ENCODE data around the gene DOP1B.

DOP1B gene

DNA sequence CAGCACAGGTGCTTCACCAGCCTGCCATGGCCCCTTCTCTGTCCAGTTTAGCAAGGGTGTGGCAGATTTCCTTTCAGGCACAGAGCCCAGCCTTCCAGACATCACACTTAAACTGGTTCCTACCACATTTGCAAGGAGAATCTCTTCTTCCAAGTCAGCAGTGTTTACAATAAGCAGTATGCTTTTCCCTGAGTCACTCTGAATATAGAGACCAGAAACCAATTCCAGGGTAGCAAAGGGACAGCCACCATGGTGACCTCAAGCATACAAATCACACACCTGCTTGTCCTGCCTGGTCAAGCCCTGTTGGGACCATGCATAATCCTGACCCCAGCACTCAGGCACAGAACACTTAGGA, 30.4 kb upstream of the DOP1B start:
- POLR2A ChIA-PET = no interaction called here

DNA sequence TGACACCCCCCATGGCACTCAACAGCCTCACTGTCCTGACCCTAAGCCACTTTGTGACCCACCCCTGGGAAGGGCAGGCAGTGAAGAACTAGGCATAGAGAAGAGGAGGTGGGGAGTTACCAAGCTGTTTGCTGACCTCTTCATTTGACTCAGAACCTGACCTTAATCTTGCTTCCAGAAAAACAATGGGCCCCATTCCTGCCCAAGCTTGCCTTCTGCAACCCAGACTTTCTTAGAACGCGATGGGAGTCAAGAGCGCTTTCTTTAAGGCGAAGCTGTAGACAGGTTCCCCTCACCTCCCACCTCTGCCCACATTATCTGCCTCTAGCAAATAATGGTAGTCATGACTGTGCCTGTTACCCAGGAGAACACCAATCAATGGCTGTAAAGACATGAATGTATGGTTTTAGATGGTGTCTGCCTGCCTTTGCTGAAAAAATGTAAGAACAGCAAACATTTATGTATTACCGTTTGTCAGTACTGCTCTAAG, 30.0 kb upstream of the DOP1B start:
- TF ChIP-seq, protein P1, sequence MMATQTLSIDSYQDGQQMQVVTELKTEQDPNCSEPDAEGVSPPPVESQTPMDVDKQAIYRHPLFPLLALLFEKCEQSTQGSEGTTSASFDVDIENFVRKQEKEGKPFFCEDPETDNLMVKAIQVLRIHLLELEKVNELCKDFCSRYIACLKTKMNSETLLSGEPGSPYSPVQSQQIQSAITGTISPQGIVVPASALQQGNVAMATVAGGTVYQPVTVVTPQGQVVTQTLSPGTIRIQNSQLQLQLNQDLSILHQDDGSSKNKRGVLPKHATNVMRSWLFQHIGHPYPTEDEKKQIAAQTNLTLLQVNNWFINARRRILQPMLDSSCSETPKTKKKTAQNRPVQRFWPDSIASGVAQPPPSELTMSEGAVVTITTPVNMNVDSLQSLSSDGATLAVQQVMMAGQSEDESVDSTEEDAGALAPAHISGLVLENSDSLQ (IDR thresholded peaks at IDR 0.05) = no peak
- CTCF ChIA-PET = interaction anchor here (0.7 kb wide), 1 partner anchor 13 kb away, joined by 3 read pairs; no protein-coding TSS in a partner anchor
- POLR2A ChIA-PET = no interaction called here
- no peak for DNase-seq (ENCODE audit: extremely low spot score)

More for the DNA sequence above, 30.4 kb upstream of the DOP1B start:
- DNase-seq (ENCODE audit: extremely low spot score) = no peak
- TF ChIP-seq NFRKB (IDR thresholded peaks at IDR 0.05) (no peak), TARDBP (IDR thresholded peaks at IDR 0.05) (no peak), HDGF (IDR thresholded peaks at IDR 0.05; ENCODE audit: borderline replicate concordance) (no peak), ELF4 (IDR thresholded peaks at IDR 0.05) (no peak), FOXK2 (IDR thresholded peaks at IDR 0.05) (no peak), FOXA1 (IDR thresholded peaks at IDR 0.05) (no peak), FOXM1 (IDR thresholded peaks at IDR 0.05; ENCODE audit: borderline replicate concordance) (no peak), ZNF384 (IDR thresholded peaks at IDR 0.05) (no peak), ARNT (IDR thresholded peaks at IDR 0.05) (no peak), LEF1 (IDR thresholded peaks at IDR 0.05; ENCODE audit: borderline replicate concordance) (no peak), SP1 (IDR thresholded peaks at IDR 0.05) (no peak), L3MBTL2 (conservative IDR thresholded peaks at IDR 0.05) (no peak), SUZ12 (IDR thresholded peaks at IDR 0.05) (no peak), BHLHE40 (IDR thresholded peaks at IDR 0.05; ENCODE audit: borderline replicate concordance) (no peak), CTBP1 (IDR thresholded peaks at IDR 0.05; ENCODE audit: borderline replicate concordance) (no peak)
- TF ChIP-seq, protein P1 (IDR thresholded peaks at IDR 0.05) = no peak
- CTCF ChIA-PET = interaction anchor here (0.7 kb wide), 2 partner anchors 13 to 140 kb away, joined by 3 read pairs; no protein-coding TSS in a partner anchor

DNA sequence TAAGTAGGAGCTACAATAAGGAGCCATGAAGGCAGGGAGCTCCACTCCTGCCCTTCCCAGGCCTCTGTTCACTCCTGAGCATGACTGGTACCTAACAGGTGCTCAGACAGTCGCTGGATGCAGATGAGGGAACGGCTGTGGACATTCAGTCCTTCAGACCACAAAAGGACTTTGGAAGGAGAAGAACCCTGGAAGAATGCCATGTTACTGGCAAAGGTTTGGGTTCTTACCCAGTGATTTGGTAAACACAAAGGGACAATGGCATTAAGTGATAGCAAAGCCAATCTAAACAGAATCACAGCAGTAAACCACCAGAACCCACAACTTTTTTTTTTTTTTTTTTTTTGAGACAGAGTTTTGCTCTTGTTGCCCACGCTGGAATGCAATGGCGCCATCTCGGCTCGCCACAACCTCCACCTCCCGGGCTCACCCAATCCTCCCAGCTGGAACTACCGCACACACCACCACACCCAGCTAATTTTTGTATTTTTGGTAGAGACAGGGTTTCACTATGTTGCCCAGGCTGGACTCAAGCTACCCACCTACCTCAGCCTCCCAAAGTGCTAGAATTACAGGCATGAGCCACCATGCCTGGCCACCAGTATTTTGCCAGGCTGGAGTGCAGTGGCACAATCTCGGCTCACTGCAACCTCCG, 29.2 kb upstream of the DOP1B start:
- CTCF ChIA-PET = interaction anchor here (0.6 kb wide), 2 partner anchors 14 to 311 kb away, joined by 3 read pairs; no protein-coding TSS in a partner anchor
- DNase-seq (ENCODE audit: extremely low spot score) = no peak
- POLR2A ChIA-PET = no interaction called here
- TF ChIP-seq L3MBTL2 (conservative IDR thresholded peaks at IDR 0.05) = no peak
- no peak for TF ChIP-seq SUZ12 (IDR thresholded peaks at IDR 0.05)
- TF ChIP-seq, protein P1 (IDR thresholded peaks at IDR 0.05) = no peak
- no peak for TF ChIP-seq TARDBP (IDR thresholded peaks at IDR 0.05)
- no peak for TF ChIP-seq HDGF (IDR thresholded peaks at IDR 0.05; ENCODE audit: borderline replicate concordance)

DNA sequence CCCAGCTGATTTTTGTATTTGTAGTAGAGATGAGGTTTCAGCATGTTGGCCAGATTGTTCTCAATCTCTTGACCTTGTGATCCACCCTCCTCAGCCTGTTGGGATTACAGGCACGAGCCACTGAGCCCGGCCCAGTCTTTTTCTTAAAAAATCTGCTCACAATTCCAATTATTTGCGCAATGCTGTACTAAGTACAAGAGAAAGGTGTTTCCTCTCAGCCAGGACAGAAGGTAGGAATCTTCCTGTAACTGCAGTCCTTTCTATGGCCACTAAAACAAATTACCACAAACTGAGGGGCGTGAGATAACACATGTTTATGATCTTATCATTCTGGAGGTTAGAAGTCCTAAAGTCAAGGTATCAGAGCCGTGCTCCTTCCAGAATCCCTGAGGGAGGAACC, 28.6 kb upstream of the DOP1B start:
- POLR2A ChIA-PET = no interaction called here
- DNase-seq (ENCODE audit: extremely low spot score) = no peak

DNA sequence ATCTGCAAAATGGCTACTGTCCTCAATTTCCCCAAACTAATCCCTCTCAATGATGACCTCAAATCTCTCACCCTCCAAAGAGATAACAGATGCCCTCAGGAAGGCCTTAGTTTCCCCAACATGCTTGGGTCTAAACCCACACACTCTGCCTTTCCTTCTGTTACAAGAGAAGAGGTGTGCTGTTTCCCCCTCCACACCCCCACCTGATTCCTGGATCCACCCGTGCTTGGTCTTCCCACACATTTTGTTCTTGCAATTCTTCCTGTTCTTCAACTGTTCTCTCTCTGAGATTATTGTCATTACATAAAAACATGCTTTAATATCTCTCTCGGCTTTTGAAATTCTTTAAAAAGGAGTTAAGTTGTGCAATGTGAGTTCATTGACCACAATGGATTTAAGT, 27.4 kb upstream of the DOP1B start:
- no peak for DNase-seq (ENCODE audit: extremely low spot score)
- TF ChIP-seq CTBP1 (IDR thresholded peaks at IDR 0.05; ENCODE audit: borderline replicate concordance) = no peak
- TF ChIP-seq, protein P1 (IDR thresholded peaks at IDR 0.05) = no peak
- TF ChIP-seq NFRKB (IDR thresholded peaks at IDR 0.05) = no peak
- no peak for TF ChIP-seq FOXM1 (IDR thresholded peaks at IDR 0.05; ENCODE audit: borderline replicate concordance)
- TF ChIP-seq ZNF384 (IDR thresholded peaks at IDR 0.05) = no peak
- CTCF ChIA-PET = no interaction called here
- POLR2A ChIA-PET = no interaction called here

More for the DNA sequence above, 28.6 kb upstream of the DOP1B start:
- TF ChIP-seq SP1 (IDR thresholded peaks at IDR 0.05) (no peak), L3MBTL2 (conservative IDR thresholded peaks at IDR 0.05) (no peak), FOXM1 (IDR thresholded peaks at IDR 0.05; ENCODE audit: borderline replicate concordance) (no peak), FOXA1 (IDR thresholded peaks at IDR 0.05) (no peak), BHLHE40 (IDR thresholded peaks at IDR 0.05; ENCODE audit: borderline replicate concordance) (no peak), LEF1 (IDR thresholded peaks at IDR 0.05; ENCODE audit: borderline replicate concordance) (no peak), SUZ12 (IDR thresholded peaks at IDR 0.05) (no peak), FOXK2 (IDR thresholded peaks at IDR 0.05) (no peak), ARNT (IDR thresholded peaks at IDR 0.05) (no peak), NFRKB (IDR thresholded peaks at IDR 0.05) (no peak), ZNF384 (IDR thresholded peaks at IDR 0.05) (no peak), HDGF (IDR thresholded peaks at IDR 0.05; ENCODE audit: borderline replicate concordance) (no peak), ELF4 (IDR thresholded peaks at IDR 0.05) (no peak), CTBP1 (IDR thresholded peaks at IDR 0.05; ENCODE audit: borderline replicate concordance) (no peak), TARDBP (IDR thresholded peaks at IDR 0.05) (no peak)
- TF ChIP-seq, protein P1 (IDR thresholded peaks at IDR 0.05) = no peak
- CTCF ChIA-PET = interaction anchor here (0.6 kb wide), 1 partner anchor 115 kb away, joined by 3 read pairs; no protein-coding TSS in a partner anchor

Data from HEK293T (cell line).